GM18873 (cell line): ENCODE data around the gene RNF213.
A peak's percentile ranks its signal among the peaks of the same experiment; 100 is the strongest.
"Not testable (repeated sequence)": the region's sequence is repeated elsewhere in the genome, so short reads cannot be mapped to it uniquely, and the experiment has no call there.

ENCODE experiments used
- ATAC-seq: cut with Tn5 transposase; IDR thresholded peaks from one replicate; pipeline ENCODE4 v1.9.1; 2021; ENCODE audit warnings: mild to moderate bottlenecking, moderate library complexity, moderate number of reproducible peaks; ENCODE audit not compliant: unreplicated experiment, low FRiP score

Gene RNF213

DNA sequence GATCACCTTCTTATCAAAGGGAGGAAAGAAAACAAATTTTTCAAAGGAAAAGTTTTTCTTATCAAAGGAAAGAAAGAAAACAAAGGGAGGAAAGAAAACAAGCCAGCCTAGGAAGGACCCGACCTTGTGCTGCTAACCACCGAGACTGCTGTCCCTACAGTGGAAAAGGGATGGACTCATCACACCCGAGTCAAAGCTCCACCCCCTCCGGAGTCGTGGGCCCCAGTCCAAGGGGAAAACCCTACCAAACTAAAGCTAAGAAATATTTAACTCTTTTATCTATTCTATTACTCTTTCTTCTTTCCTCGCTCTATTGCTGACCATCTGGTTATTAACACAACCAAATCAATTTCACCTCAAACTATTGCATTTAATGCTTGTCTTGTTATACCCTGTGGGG lies 148.2 kb downstream of the RNF213 start:
- no peak for ATAC-seq

DNA sequence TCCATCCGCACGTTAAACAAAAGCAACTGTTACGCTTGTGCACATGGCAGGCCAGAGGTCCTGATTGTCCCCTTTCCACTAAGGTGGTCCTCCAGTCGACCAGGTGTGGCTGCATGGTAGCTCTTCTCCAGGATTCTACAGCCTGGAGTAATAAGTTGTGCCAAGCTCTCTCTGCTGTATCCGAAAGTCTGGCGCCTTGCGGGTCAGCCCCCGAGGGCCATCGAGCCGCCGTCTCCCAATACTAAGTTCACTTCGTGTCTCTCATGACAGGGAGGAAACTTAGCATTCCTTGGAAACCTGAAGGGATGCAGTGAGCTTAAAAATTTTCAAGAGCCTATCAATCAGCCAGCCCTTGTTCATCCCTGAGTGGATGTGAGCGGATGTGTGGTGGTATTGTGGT lies 149.0 kb downstream of the RNF213 start:
- no peak for ATAC-seq

GRCh38 chr17:80410441-80411087 lies 149.9 kb downstream of the RNF213 start:
- ATAC-seq: not testable (repeated sequence)

DNA sequence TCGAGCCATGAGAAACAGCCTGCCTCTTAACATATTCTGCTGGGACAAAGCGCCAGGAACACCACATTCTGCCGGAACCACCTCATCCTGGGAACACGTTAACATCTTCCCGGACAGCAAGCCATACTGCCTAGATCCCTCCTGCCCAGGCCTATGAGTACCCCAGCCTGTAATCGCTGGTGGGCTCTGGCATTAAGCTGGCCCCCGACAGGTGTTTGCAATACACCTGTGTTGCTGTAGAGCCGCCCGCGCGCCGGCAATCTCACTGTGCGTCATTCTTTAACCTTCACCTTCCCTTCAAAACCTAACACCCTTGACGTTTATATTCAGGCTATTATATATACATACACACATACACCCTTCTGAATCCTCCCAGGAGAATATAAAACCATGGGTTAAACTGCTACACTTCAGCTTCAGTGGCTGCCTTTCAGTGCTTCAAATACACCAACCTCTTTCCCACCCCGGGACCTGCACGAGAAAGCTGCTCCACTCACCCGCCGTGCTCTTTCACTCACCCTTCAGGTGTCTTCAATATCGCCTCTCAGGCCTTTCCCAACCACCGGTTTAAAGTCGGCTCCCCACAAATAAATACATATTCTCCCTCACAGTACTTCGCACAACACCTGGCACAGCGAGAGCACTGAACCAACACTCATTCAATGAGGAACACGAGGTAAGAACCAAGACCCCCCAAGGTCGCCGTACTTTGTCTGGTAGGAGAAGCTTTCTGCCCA lies 153.3 kb downstream of the RNF213 start:
- ATAC-seq: no peak

- peak; percentile 12 for ATAC-seq
Observed at GRCh38 chr17:80414508-80414802, 153.8 kb downstream of the RNF213 start.

GRCh38 chr17:80414803-80415625 lies 154.4 kb downstream of the RNF213 start, which contains the start of gene ENDOV:
ENDOV (plus strand) TSS chr17:80415167; CDS start chr17:80415195, 28 bp downstream.
- ATAC-seq: peak; percentile 75

GRCh38 chr17:80415626-80416137 lies 155.0 kb downstream of the RNF213 start:
- ATAC-seq: no peak

DNA sequence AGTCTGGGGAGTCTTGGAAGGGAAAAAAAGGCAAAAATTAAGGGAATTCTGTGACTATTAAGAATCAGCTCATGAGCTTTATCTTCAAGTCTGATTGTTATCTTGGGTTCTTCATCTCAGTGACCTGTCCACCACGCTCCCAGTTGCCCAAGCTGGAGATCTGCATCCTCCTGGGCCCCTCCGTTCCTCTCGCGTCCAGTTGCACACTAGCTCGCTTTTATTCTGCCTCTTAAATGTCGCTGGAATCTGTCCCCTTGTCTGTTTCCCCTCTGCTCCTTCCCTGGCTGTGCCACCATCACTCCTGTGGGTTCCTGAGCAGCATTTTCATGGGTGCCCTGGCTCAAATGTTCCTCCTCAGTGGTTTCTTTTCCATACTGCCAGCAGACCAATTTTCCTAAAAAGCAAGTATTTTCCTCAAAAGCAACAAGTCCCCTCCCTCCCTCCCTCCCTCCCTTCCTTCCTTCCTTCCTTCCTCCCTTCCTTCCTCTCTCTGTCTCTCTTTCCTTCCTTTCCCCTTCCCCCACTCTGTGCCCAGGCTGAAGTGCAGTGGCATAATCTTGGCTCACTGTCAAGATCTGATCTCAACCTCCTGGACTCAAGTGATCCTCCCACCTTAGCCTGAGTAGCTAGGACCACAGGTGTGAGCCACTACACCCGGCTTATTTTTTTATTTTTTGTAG lies 155.7 kb downstream of the RNF213 start:
- no peak for ATAC-seq

DNA sequence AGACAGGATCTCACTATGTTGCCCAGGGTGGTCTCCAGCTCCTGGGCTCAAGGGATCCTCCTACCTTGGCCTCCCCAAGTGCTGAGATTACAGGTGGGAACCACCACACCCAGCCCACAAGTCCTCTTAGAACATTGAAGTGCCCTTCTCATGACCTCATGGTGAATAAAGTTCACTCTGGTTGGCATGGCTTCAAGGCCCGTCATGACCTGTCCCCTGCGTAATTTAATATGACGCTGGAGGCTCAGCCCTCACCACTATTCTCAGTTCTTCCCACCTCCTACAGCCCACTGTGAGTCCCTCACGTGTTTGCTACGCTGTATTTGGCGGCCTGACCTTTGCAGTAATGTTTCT lies 156.3 kb downstream of the RNF213 start:
- no peak for ATAC-seq

GRCh38 chr17:80418589-80418988 lies 157.9 kb downstream of the RNF213 start:
- ATAC-seq: no peak

DNA sequence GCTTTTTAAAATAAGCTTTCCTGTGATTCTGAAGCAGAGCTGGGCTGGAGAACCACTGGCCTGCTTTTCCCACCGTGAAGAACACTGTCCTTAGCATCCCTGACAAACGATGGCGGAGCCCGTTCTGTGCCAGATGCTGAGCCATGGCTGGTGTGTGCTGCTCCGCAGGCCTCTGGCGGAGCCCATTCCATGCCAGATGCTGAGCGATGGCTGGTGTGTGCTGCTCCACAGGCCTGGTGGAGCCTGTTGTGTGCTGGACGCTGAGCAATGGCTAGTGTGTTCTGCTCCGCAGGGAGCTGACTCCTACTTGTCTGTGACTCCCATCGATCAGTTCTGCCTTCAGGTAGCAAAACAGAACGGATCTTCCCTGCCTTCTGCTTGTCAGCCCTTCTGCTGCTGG lies 158.6 kb downstream of the RNF213 start:
- ATAC-seq: no peak

- ATAC-seq: no peak
Observed at GRCh38 chr17:80421381-80422090, 160.9 kb downstream of the RNF213 start.

DNA sequence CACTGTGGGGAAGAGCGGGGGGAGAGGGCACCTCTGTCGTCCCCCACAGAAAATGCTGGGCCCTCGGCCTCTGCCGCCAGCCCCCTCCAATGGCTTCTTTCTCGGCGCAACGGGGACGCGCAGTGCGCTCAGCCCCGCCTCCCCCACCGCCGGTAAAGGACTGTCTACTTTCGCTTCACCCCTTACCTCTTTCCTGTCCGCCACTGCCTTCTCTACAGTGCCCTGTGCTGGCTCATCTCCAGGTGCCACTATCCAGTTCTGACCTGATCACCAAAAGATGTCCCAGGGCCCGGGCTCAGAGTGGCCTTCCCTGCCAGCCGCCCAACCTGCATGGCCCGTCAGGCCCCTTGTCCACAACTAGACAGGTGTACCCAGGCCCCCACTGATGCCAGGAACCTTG lies 161.6 kb downstream of the RNF213 start:
- ATAC-seq: no peak

GRCh38 chr17:80422981-80423380 lies 162.3 kb downstream of the RNF213 start:
- no peak for ATAC-seq

- no peak for ATAC-seq
Observed at GRCh38 chr17:80423536-80424225, 163.0 kb downstream of the RNF213 start.

- no peak for ATAC-seq
Observed at GRCh38 chr17:80424261-80424660, 163.6 kb downstream of the RNF213 start.

DNA sequence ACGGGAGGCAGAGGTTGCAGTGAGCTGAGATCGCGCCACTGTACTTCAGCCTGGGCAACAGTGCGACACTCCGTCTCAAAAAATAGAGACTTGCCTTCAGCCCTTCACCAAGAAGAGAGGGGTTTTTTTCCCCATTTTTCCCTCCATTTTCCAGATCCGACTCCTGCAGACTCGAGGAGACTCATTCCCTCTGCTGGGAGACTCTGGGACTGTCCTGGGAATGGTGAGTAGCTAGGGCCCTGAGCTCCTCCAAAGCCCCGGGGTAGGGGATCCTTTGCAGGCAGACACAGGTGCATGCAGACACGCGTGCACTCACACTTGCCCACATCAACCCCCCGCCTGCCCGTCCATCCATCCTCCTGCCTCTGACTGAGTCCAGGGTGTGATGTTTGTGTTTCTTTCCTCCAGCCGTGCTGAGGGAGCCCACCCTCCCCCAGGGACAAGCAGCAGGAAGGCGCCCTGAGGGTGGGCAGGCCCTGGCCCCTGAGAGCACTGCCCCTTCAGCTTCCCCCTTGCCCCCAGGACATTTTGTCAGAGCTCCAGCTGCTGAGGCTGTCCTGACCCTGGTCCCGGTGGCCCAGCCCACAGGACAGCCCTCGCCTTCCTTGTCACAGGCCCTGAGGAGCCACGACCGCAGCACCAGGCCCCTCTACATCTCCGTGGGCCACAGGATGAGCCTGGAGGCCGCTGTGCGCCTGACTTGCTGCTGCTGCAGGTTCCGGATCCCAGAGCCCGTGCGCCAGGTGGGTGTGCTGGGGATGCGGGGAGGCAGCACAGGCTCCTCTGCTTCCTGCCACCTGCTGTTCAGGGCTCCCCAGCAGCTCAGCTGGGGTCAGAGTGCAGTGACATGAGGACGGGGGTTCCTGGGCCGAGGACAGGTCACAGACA lies 164.5 kb downstream of the RNF213 start:
- no peak for ATAC-seq

GRCh38 chr17:80425835-80426426 lies 165.3 kb downstream of the RNF213 start:
- no peak for ATAC-seq
